Testis (tissue), 3 donors: ENCODE data around the gene TSPAN10. TPM values are rescaled to one million over a fixed set of nuclear protein-coding genes. Genes with fewer than 3 reads are reported as not detected.

ENCODE experiments used
- DNase-seq: peaks from one replicate; pipeline ENCODE4 v3.0.0-alpha.2; 2019
- H3K27ac ChIP-seq, 2 donors: fragments of 200-600 bp; sonication (generic); one replicate each; pipeline ENCODE4 v1.5.1; 2019
- H3K27me3 ChIP-seq: fragments of 200-600 bp; sonication (generic); one replicate; pipeline ENCODE4 v1.5.1; 2019
- H3K36me3 ChIP-seq: fragments of 200-600 bp; sonication (generic); one replicate; pipeline ENCODE4 v1.5.1; 2017; ENCODE audit warnings: low read depth; ENCODE audit errors: missing control alignments
- H3K4me1 ChIP-seq: fragments of 200-600 bp; sonication (generic); one replicate; pipeline ENCODE4 v1.5.1; 2019
- H3K4me3 ChIP-seq, 2 donors: fragments of 200-600 bp; sonication (generic); one replicate each; pipeline ENCODE4 v1.5.1; 2017 to 2019
- H3K9me3 ChIP-seq: fragments of 200-600 bp; sonication (generic); one replicate; pipeline ENCODE4 v1.5.1; 2017
- POLR2A ChIP-seq: fragments of 450-650 bp; IDR thresholded peaks from one replicate; pipeline ENCODE4 v1.6.1; 2017; ENCODE audit warnings: antibody characterized with exemption, mild to moderate bottlenecking, moderate library complexity
- WGBS, 2 donors: methylation state at CpG; one replicate each; pipeline ENCODE4 v1.1.5; 2018; 5-methylcytosine and 5-hydroxymethylcytosine counted together
- intact Hi-C: fragments of 100-400 bp; cut with DNase I; formaldehyde crosslinking; loops from one replicate; pipeline ENCODE4 v1.15.1; 2023; ENCODE audit warnings: low total_unique reads
- polyA plus RNA-seq: library from polyadenylated mRNA; stranded (reverse); fragments of 350-450 nt; fragmentation: Illumina TruSeq; extraction: RNeasy Lipid Tissue Mini Kit (QIAGEN cat#74804); gene quantifications from one replicate; pipeline ENCODE4 v1.2.3, GENCODE V29; 2014; ENCODE audit warnings: low read depth, low replicate concordance; ENCODE audit not compliant: insufficient read depth
- total RNA-seq, 2 donors: library from RNA; depleted of rRNA; stranded (reverse); fragments of >200 nt; gene quantifications; one replicate each; pipeline ENCODE4 v1.2.3, GENCODE V29; 2016
- TF ChIP-seq, protein P1 (sequence below), 3 experiments: fragments of 450-650 bp in 2 of 3; fragments of 200-600 bp in 1 of 3; sonication (generic) in 1 of 3; IDR thresholded peaks; one replicate each; pipeline ENCODE4 v1.5.1; 2016 to 2019; ENCODE audit warnings: antibody characterized with exemption in 3 of 3, mild to moderate bottlenecking in 2 of 3, moderate library complexity in 1 of 3

TSPAN10 gene
- total and polyA plus RNA-seq, 3 donors from 2014 or later, result 1.2 to 3.1 (median 1.3) TPM

DNA sequence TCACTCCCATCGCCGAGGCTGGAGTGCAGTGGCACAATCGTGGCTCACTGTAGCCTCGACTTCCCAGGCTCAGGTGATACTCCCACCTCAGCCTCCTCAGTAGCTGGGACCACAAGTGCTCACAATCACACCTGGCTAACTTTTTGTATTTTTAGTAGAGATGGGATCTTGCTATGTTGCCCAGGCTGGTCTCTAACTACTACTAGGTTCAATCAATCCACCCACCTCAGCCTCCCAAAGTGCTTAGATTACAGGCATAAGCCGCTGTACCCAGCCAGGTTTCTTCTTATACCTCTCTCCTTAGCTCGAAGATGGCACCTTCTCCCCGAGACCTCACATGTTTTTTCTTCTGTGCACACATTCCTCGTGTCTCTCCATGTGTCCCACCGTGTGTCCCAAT is 3.0 kb downstream of the TSPAN10 start:
- peaks cover 11% of the 10 kb centered on the region for H3K4me1 ChIP-seq
- DNase-seq, result no peak
- TF ChIP-seq, protein P1, sequence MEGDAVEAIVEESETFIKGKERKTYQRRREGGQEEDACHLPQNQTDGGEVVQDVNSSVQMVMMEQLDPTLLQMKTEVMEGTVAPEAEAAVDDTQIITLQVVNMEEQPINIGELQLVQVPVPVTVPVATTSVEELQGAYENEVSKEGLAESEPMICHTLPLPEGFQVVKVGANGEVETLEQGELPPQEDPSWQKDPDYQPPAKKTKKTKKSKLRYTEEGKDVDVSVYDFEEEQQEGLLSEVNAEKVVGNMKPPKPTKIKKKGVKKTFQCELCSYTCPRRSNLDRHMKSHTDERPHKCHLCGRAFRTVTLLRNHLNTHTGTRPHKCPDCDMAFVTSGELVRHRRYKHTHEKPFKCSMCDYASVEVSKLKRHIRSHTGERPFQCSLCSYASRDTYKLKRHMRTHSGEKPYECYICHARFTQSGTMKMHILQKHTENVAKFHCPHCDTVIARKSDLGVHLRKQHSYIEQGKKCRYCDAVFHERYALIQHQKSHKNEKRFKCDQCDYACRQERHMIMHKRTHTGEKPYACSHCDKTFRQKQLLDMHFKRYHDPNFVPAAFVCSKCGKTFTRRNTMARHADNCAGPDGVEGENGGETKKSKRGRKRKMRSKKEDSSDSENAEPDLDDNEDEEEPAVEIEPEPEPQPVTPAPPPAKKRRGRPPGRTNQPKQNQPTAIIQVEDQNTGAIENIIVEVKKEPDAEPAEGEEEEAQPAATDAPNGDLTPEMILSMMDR (IDR thresholded peaks at IDR 0.05), result no peak
- no peak for TF ChIP-seq POLR2A
- H3K9me3 ChIP-seq, result no peaks in the 10 kb centered on the region
- H3K27me3 ChIP-seq, result no peaks in the 10 kb centered on the region
- no peaks in the 10 kb centered on the region for H3K36me3 ChIP-seq
- WGBS, 2 donors, result 95% methylated on average over 9 of the region's 9 CpGs
- H3K27ac ChIP-seq, result no peak overlapping the region
- intact Hi-C loops, result no loop called here
- no peak overlapping the region for H3K4me3 ChIP-seq

DNA sequence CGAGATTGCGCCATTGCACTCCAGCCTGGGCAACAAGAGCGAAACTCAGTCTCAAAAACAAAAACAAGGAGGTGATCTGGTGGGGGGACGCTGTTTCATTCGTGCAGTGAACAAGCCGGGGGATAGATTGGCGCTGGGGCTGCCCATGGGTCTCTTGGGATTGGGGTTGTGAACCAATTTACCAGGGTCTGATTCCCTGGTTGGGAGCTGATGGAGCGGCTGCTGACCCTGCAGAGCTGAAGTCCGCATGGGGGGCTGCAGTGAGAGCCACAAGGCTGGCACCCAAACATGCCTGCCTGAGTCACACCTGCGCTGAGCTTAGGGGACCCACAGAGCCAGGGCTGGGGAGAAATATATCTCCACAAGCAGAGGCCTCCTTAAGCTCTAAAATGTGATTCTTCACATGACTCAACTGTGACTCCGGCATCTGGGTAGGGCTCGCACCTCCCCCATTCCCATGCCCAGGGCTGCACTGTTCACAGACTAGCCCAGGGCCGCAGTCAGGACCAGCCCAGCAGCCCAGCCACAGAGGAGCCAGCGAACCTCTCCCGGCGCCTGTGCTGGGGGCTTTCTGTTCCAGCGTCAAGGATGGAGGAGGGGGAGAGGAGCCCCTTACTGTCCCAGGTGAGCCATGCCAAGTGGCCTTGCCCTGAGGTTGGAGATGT is 5.0 kb downstream of the TSPAN10 start:
- no peaks in the 10 kb centered on the region for H3K36me3 ChIP-seq
- 92 to 94% methylated on average over 11 to 17 of the region's 17 CpGs for WGBS, 2 donors

DNA sequence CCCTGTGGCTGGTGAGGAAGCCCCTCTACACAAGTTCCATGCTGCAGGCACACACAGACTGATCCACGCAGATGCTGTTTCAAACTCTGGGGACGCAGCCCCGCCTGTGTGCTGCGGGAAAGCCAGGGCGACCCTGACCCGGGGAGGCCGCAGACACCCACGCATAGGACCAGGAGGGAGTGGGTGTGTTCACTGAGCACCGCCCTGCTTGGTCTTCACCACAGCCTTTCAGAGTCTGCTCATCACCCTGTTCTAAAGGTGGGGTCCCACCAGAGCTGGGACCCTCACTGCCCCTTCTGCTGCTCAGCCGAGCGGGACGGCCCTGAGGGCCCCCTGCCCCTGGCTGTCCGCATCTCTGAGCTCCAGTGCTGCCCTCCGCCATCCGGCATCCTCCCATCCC is 7.5 kb downstream of the TSPAN10 start:
- Histone ChIP-seq H3K4me1 (no peaks in the 10 kb centered on the region), H3K27ac (no peak overlapping the region), H3K36me3 (no peaks in the 10 kb centered on the region), H3K27me3 (no peaks in the 10 kb centered on the region), H3K9me3 (no peaks in the 10 kb centered on the region), H3K4me3 (no peak overlapping the region)
- intact Hi-C loops, result no loop called here
- no peak for DNase-seq
- 60 to 64% methylated on average over 15 of the region's 15 CpGs for WGBS, 2 donors
- no peak for TF ChIP-seq POLR2A
- TF ChIP-seq, protein P1 (IDR thresholded peaks at IDR 0.05), result no peak

More for the DNA sequence above, 5.0 kb downstream of the TSPAN10 start:
- H3K27me3 ChIP-seq, result no peaks in the 10 kb centered on the region
- TF ChIP-seq POLR2A, result no peak
- TF ChIP-seq, protein P1 (IDR thresholded peaks at IDR 0.05), result no peak
- intact Hi-C loops, result no loop called here
- H3K9me3 ChIP-seq, result no peaks in the 10 kb centered on the region
- no peak overlapping the region for H3K4me3 ChIP-seq
- no peak for DNase-seq
- H3K27ac ChIP-seq, result no peak overlapping the region
- H3K4me1 ChIP-seq, result no peaks in the 10 kb centered on the region

DNA sequence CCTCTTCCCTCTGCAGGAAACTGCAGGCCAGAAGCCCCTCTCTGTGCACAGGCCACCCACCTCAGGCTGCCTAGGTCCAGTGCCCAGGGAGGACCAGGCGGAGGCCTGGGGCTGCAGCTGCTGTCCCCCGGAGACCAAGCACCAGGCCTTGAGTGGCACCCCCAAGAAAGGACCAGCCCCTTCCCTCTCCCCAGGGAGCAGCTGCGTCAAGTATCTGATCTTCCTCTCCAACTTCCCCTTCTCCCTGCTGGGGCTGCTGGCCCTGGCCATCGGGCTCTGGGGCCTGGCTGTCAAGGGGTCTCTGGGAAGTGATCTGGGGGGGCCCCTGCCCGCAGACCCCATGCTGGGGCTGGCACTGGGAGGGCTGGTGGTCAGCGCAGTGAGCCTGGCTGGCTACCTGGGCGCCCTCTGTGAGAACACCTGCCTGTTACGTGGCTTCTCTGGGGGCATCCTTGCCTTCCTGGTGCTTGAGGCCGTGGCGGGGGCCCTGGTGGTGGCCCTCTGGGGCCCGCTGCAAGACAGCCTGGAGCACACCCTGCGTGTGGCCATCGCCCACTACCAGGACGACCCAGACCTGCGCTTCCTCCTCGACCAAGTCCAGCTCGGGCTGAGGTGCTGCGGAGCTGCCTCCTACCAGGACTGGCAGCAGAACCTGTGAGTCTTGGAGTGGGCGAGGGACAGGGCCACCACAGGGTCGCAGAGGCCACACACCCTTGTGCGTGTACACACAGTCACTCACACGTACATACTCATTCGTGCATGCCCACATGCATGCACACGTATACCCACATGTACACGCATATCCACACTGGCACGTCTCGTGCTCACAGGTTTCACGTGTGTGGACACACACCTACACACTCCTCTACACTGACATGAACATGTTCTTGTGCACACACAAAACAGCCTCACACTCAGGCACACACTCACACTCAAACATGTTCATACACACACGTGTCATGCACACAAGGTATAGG is 8.3 kb downstream of the TSPAN10 start:
- Histone ChIP-seq H3K4me3 (no peak overlapping the region), H3K4me1 (no peaks in the 10 kb centered on the region), H3K27me3 (no peaks in the 10 kb centered on the region), H3K27ac (no peak overlapping the region), H3K36me3 (no peaks in the 10 kb centered on the region), H3K9me3 (no peaks in the 10 kb centered on the region)
- no peak for DNase-seq
- TF ChIP-seq, protein P1 (IDR thresholded peaks at IDR 0.05), result no peak
- no peak for TF ChIP-seq POLR2A
- WGBS, 2 donors, result 88 to 89% methylated on average over 12 to 29 of the region's 29 CpGs
- intact Hi-C loops, result no loop called here
